ENCODE results near the gene AHCYL1. TPM values are rescaled to one million over a fixed set of nuclear protein-coding genes. Genes with fewer than 3 reads are reported as not detected.

Gene AHCYL1
- total and polyA plus RNA-seq, 4 donors = 24.9 to 40.7 (median 30.3) TPM

DNA sequence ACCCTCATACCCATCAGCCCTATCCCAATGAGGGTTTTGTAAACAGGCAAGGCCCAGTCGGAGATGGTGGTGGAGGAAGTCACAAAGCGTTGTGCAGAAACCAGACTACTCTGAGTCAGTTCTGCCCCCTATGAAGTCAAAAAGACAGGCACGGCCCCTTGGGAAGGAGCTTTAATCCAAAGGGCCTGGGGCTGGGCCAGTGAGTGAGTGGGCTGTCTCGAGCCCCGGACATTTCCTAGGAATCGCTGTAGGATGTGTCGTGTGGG is 442 bp upstream of the AHCYL1 start:
- H3K4me1 ChIP-seq (ENCODE audit: control insufficient read depth in 4 of 4, insufficient read depth in 4 of 4, low read length in 3 of 4) = peaks cover 5 to 64% (median 56%) of the 10 kb centered on the region in 4 donors
- TF ChIP-seq EGR1 (IDR thresholded peaks at IDR 0.05; ENCODE audit: low read depth in 2 of 2) (no peak), FOXA1 (IDR thresholded peaks at IDR 0.05) (no peak), GABPA (IDR thresholded peaks at IDR 0.05 in 1 of 2, conservative IDR thresholded peaks at IDR 0.05 in 1 of 2) (no peak), YY1 (IDR thresholded peaks at IDR 0.05) (no peak), HNF4A (conservative IDR thresholded peaks at IDR 0.05) (no peak)
- TF ChIP-seq, protein P1, sequence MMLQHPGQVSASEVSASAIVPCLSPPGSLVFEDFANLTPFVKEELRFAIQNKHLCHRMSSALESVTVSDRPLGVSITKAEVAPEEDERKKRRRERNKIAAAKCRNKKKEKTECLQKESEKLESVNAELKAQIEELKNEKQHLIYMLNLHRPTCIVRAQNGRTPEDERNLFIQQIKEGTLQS (IDR thresholded peaks at IDR 0.05) = no peak
- TF ChIP-seq, protein P2, sequence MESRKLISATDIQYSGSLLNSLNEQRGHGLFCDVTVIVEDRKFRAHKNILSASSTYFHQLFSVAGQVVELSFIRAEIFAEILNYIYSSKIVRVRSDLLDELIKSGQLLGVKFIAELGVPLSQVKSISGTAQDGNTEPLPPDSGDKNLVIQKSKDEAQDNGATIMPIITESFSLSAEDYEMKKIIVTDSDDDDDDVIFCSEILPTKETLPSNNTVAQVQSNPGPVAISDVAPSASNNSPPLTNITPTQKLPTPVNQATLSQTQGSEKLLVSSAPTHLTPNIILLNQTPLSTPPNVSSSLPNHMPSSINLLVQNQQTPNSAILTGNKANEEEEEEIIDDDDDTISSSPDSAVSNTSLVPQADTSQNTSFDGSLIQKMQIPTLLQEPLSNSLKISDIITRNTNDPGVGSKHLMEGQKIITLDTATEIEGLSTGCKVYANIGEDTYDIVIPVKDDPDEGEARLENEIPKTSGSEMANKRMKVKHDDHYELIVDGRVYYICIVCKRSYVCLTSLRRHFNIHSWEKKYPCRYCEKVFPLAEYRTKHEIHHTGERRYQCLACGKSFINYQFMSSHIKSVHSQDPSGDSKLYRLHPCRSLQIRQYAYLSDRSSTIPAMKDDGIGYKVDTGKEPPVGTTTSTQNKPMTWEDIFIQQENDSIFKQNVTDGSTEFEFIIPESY (IDR thresholded peaks at IDR 0.05) = no peak
- no peak overlapping the region for H3K4me3 ChIP-seq (ENCODE audit: low read depth in 1 of 3, low read length in 3 of 3)
- H3K27me3 ChIP-seq (ENCODE audit: control insufficient read depth in 4 of 4, insufficient read depth in 4 of 4, low read length in 3 of 4) = no peaks in the 10 kb centered on the region
- no peaks in the 10 kb centered on the region for H3K9me3 ChIP-seq (ENCODE audit: control insufficient read depth in 4 of 4, low read length in 3 of 4)
- DNase-seq (ENCODE audit: low spot score) = no peak
- WGBS = 7% methylated on average over 7 of the region's 7 CpGs
- H3K27ac ChIP-seq (ENCODE audit: low read depth in 1 of 2, low read length in 2 of 2) = peak overlapping the region; percentile 71 to 81
- H3K9ac ChIP-seq (ENCODE audit: low read depth in 1 of 2, low read length in 2 of 2) = no peak overlapping the region
- H3K36me3 ChIP-seq (ENCODE audit: control insufficient read depth in 4 of 4, insufficient read depth in 3 of 4, low read depth in 1 of 4, low read length in 3 of 4) = no peaks in the 10 kb centered on the region

DNA sequence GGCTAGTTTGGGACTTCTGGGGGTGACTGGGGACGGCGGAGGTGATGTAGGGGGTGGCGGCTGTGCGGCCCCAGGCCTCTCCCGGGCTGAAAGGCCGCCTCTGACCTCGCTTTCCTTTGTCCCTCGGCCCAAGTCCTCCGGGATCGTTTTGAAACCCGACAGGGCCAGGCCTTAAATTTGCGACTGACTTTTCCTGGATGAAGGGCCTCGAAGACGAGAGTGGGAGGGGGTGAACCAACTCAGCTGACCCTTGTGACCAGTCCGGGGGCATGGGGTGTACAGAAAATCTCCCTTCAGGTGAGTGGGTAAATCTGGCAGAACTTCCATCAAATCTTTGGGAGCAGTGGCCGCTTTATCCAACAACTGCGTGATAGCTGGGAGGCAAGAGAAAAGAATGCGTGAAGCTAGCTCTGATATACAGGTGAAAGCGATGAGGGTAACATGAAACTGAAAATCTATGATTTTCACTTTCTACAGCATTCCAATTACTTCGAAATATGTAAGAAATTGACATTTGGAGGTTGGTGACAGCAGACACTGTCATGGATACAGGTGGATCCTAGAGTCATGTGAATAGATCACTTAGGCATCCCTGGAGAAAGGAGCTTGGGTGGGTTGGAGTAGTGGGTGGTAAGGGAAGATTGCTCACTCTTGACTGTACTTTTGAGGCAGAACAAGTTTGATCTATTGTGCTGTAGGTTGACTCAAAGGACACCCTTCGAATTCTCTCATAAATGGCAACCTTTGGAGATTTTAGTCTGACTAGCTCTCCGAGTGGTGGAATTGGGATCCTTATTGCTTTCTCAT is 885 bp downstream of the AHCYL1 start:
- TF ChIP-seq, protein P2 (IDR thresholded peaks at IDR 0.05) = no peak
- TF ChIP-seq EGR1 (IDR thresholded peaks at IDR 0.05; ENCODE audit: low read depth in 2 of 2) = no peak
- TF ChIP-seq FOXA1 (IDR thresholded peaks at IDR 0.05) = no peak
- TF ChIP-seq, protein P3, sequence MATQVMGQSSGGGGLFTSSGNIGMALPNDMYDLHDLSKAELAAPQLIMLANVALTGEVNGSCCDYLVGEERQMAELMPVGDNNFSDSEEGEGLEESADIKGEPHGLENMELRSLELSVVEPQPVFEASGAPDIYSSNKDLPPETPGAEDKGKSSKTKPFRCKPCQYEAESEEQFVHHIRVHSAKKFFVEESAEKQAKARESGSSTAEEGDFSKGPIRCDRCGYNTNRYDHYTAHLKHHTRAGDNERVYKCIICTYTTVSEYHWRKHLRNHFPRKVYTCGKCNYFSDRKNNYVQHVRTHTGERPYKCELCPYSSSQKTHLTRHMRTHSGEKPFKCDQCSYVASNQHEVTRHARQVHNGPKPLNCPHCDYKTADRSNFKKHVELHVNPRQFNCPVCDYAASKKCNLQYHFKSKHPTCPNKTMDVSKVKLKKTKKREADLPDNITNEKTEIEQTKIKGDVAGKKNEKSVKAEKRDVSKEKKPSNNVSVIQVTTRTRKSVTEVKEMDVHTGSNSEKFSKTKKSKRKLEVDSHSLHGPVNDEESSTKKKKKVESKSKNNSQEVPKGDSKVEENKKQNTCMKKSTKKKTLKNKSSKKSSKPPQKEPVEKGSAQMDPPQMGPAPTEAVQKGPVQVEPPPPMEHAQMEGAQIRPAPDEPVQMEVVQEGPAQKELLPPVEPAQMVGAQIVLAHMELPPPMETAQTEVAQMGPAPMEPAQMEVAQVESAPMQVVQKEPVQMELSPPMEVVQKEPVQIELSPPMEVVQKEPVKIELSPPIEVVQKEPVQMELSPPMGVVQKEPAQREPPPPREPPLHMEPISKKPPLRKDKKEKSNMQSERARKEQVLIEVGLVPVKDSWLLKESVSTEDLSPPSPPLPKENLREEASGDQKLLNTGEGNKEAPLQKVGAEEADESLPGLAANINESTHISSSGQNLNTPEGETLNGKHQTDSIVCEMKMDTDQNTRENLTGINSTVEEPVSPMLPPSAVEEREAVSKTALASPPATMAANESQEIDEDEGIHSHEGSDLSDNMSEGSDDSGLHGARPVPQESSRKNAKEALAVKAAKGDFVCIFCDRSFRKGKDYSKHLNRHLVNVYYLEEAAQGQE (IDR thresholded peaks at IDR 0.05) = no peak
- no peak for TF ChIP-seq TAF1 (conservative IDR thresholded peaks at IDR 0.05)
- no peak for TF ChIP-seq JUND (IDR thresholded peaks at IDR 0.05)
- TF ChIP-seq, protein P4, sequence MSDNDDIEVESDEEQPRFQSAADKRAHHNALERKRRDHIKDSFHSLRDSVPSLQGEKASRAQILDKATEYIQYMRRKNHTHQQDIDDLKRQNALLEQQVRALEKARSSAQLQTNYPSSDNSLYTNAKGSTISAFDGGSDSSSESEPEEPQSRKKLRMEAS (IDR thresholded peaks at IDR 0.05) = no peak
- no peak for TF ChIP-seq CTCF (IDR thresholded peaks at IDR 0.05; ENCODE audit: low read depth, low read length, missing input control)
- TF ChIP-seq GABPA (IDR thresholded peaks at IDR 0.05 in 1 of 2, conservative IDR thresholded peaks at IDR 0.05 in 1 of 2) = no peak
- peak in 1 of 2 donors; percentile 35 for TF ChIP-seq HNF4A (conservative IDR thresholded peaks at IDR 0.05)
- TF ChIP-seq HNF4G (IDR thresholded peaks at IDR 0.05) = no peak
- TF ChIP-seq NR2F2 (IDR thresholded peaks at IDR 0.05) = peak; percentile 17
- no peak for TF ChIP-seq RAD21 (IDR thresholded peaks at IDR 0.05)
- TF ChIP-seq YY1 (IDR thresholded peaks at IDR 0.05) = no peak
- peak overlapping the region; percentile 78 to 89 (median 89) for H3K4me3 ChIP-seq (ENCODE audit: low read depth in 1 of 3, low read length in 3 of 3)
- H3K4me1 ChIP-seq (ENCODE audit: control insufficient read depth in 4 of 4, insufficient read depth in 4 of 4, low read length in 3 of 4) = peaks cover 5 to 73% (median 65%) of the 10 kb centered on the region in 4 donors
- no peak for DNase-seq (ENCODE audit: low spot score)
- H3K36me3 ChIP-seq (ENCODE audit: control insufficient read depth in 4 of 4, insufficient read depth in 3 of 4, low read depth in 1 of 4, low read length in 3 of 4) = no peaks in the 10 kb centered on the region
- H3K9me3 ChIP-seq (ENCODE audit: control insufficient read depth in 4 of 4, low read length in 3 of 4) = no peaks in the 10 kb centered on the region
- peak overlapping the region; percentile 88 to 91 for H3K9ac ChIP-seq (ENCODE audit: low read depth in 1 of 2, low read length in 2 of 2)
- peak overlapping the region; percentile 91 to 98 for H3K27ac ChIP-seq (ENCODE audit: low read depth in 1 of 2, low read length in 2 of 2)
- no peaks in the 10 kb centered on the region for H3K27me3 ChIP-seq (ENCODE audit: control insufficient read depth in 4 of 4, insufficient read depth in 4 of 4, low read length in 3 of 4)
- 9% methylated on average over 22 of the region's 22 CpGs for WGBS
